PFSK-1 (cell line): ENCODE data around the gene NRP1.

ENCODE experiments used
- POLR2AphosphoS5 ChIP-seq: IDR thresholded peaks from 2 replicates; pipeline ENCODE4 v1.6.1; 2012; ENCODE audit warnings: low read depth, mild to moderate bottlenecking, control low read depth, low read length, moderate library complexity
- TAF1 ChIP-seq: IDR thresholded peaks from 2 replicates; pipeline ENCODE4 v1.6.1; 2012; ENCODE audit warnings: low read length, control low read depth, borderline replicate concordance; ENCODE audit not compliant: insufficient read depth

- no peak for TF ChIP-seq POLR2AphosphoS5
- TF ChIP-seq TAF1: no peak
Observed at GRCh38 chr10:33199731-33200232, 134.7 kb downstream of the NRP1 start.
